GM18519 (cell line): ENCODE data around the gene DUSP22.

Experiments used
- ATAC-seq: cut with Tn5 transposase; IDR thresholded peaks from one replicate; pipeline ENCODE4 v1.9.1; 2021; ENCODE audit warnings: mild to moderate bottlenecking, moderate library complexity; ENCODE audit not compliant: unreplicated experiment, low FRiP score

Gene DUSP22

GRCh38 chr6:390914-391558 is 98.7 kb downstream of the DUSP22 start:
- no peak for ATAC-seq

- ATAC-seq: no peak
These were observed 99.5 kb downstream of the DUSP22 start, which contains the start of gene IRF4 for GRCh38 chr6:391559-392440. IRF4 (plus strand) TSS chr6:391752; CDS start chr6:393153, 1,401 bp downstream.

GRCh38 chr6:392441-393390 is 100.4 kb downstream of the DUSP22 start:
- ATAC-seq: no peak

- ATAC-seq: no peak
These were observed 101.3 kb downstream of the DUSP22 start for GRCh38 chr6:393391-394221.

GRCh38 chr6:394641-395289 is 102.5 kb downstream of the DUSP22 start:
- no peak for ATAC-seq

GRCh38 chr6:395432-396125 is 103.3 kb downstream of the DUSP22 start:
- no peak for ATAC-seq

- ATAC-seq: no peak
These were observed 103.8 kb downstream of the DUSP22 start for GRCh38 chr6:396126-396520.

GRCh38 chr6:397056-397455 is 104.8 kb downstream of the DUSP22 start:
- ATAC-seq: no peak

GRCh38 chr6:397604-398003 is 105.3 kb downstream of the DUSP22 start:
- ATAC-seq: no peak

GRCh38 chr6:398065-398464 is 105.8 kb downstream of the DUSP22 start:
- ATAC-seq: no peak

GRCh38 chr6:398558-399078 is 106.3 kb downstream of the DUSP22 start:
- no peak for ATAC-seq

GRCh38 chr6:399785-400534 is 107.7 kb downstream of the DUSP22 start:
- ATAC-seq: no peak

- no peak for ATAC-seq
These were observed 108.5 kb downstream of the DUSP22 start for GRCh38 chr6:400815-401214.
